ENCODE results near the gene UBQLN2.
A peak's percentile ranks its signal among the peaks of the same experiment; 100 is the strongest.
"Not testable (repeated sequence)": the region's sequence is repeated elsewhere in the genome, so short reads cannot be mapped to it uniquely, and the experiment has no call there.

UBQLN2 gene

GRCh38 chrX:56563231-56564161, at the start of gene UBQLN2:
UBQLN2 (plus strand) TSS chrX:56563627; CDS start chrX:56563874, 247 bp downstream.
- peak; percentile 56 to 58 for DNase-seq (ENCODE audit: low read depth in 2 of 2)

GRCh38 chrX:56519642-56520041, 43.8 kb upstream of the UBQLN2 start:
- no peak for DNase-seq (ENCODE audit: low read depth in 2 of 2)

- DNase-seq (ENCODE audit: low read depth in 2 of 2): not testable (repeated sequence)
These were observed 33.9 kb upstream of the UBQLN2 start for GRCh38 chrX:56529482-56530007.

- DNase-seq (ENCODE audit: low read depth in 2 of 2): no peak
These were observed 33.4 kb upstream of the UBQLN2 start for GRCh38 chrX:56530011-56530410.

GRCh38 chrX:56550667-56551066, 12.8 kb upstream of the UBQLN2 start:
- no peak for DNase-seq (ENCODE audit: low read depth in 2 of 2)

GRCh38 chrX:56554870-56555269, 8.6 kb upstream of the UBQLN2 start:
- no peak for DNase-seq (ENCODE audit: low read depth in 2 of 2)

GRCh38 chrX:56557376-56557929, 6.0 kb upstream of the UBQLN2 start:
- DNase-seq (ENCODE audit: low read depth in 2 of 2): no peak

- no peak for DNase-seq (ENCODE audit: low read depth in 2 of 2)
These were observed 898 bp downstream of the UBQLN2 start for GRCh38 chrX:56564164-56564885.

- DNase-seq (ENCODE audit: low read depth in 2 of 2): no peak
These were observed 1.8 kb downstream of the UBQLN2 start for GRCh38 chrX:56564921-56565840.

- DNase-seq (ENCODE audit: low read depth in 2 of 2): no peak
These were observed 6.1 kb downstream of the UBQLN2 start for GRCh38 chrX:56569378-56570057.

GRCh38 chrX:56572975-56573374, 9.5 kb downstream of the UBQLN2 start:
- no peak for DNase-seq (ENCODE audit: low read depth in 2 of 2)

GRCh38 chrX:56574861-56575260, 11.4 kb downstream of the UBQLN2 start:
- no peak for DNase-seq (ENCODE audit: low read depth in 2 of 2)

- DNase-seq (ENCODE audit: low read depth in 2 of 2): no peak
These were observed 13.3 kb downstream of the UBQLN2 start for GRCh38 chrX:56576721-56577120.

- DNase-seq (ENCODE audit: low read depth in 2 of 2): no peak
These were observed 25.2 kb downstream of the UBQLN2 start for GRCh38 chrX:56588397-56589188.

GRCh38 chrX:56591830-56592229, 28.4 kb downstream of the UBQLN2 start:
- DNase-seq (ENCODE audit: low read depth in 2 of 2): not testable (repeated sequence)

GRCh38 chrX:56600141-56600540, 36.7 kb downstream of the UBQLN2 start:
- no peak for DNase-seq (ENCODE audit: low read depth in 2 of 2)

GRCh38 chrX:56600987-56601386, 37.6 kb downstream of the UBQLN2 start:
- DNase-seq (ENCODE audit: low read depth in 2 of 2): no peak

- DNase-seq (ENCODE audit: low read depth in 2 of 2): no peak
These were observed 51.9 kb downstream of the UBQLN2 start for GRCh38 chrX:56615282-56615681.
